Nephron progenitor cell (in vitro differentiated cells): Measurements from ENCODE around the gene TNS1.

Source experiments
- DNase-seq: peaks from one replicate; pipeline ENCODE4 v3.0.0; 2021
- H3K27ac Mint-ChIP-seq: 2 replicates; pipeline ENCODE4 v1.8.0; 2021; ENCODE audit warnings: mild to moderate bottlenecking, moderate library complexity, mixed read lengths
- H3K27me3 Mint-ChIP-seq: 2 replicates; pipeline ENCODE4 v1.8.0; 2021; ENCODE audit warnings: mild to moderate bottlenecking, low read depth, mixed read lengths; ENCODE audit not compliant: poor library complexity
- H3K36me3 Mint-ChIP-seq: 2 replicates; pipeline ENCODE4 v1.8.0; 2021; ENCODE audit warnings: low read depth, mixed read lengths
- H3K4me1 Mint-ChIP-seq: 2 replicates; pipeline ENCODE4 v1.8.0; 2021; ENCODE audit warnings: mixed read lengths
- H3K4me3 Mint-ChIP-seq: 2 replicates; pipeline ENCODE4 v1.8.0; 2021; ENCODE audit warnings: mild to moderate bottlenecking, moderate library complexity, mixed read lengths
- H3K9me3 Mint-ChIP-seq: 2 replicates; pipeline ENCODE4 v1.8.0; 2021; ENCODE audit warnings: mild to moderate bottlenecking, moderate library complexity, mixed read lengths
- TF ChIP-seq, protein P1 (sequence below): fragments of 200-600 bp; sonication (generic); IDR thresholded peaks from 2 replicates; pipeline ENCODE4 v1.5.0; 2021; ENCODE audit warnings: antibody characterized with exemption

The TNS1 gene

DNA sequence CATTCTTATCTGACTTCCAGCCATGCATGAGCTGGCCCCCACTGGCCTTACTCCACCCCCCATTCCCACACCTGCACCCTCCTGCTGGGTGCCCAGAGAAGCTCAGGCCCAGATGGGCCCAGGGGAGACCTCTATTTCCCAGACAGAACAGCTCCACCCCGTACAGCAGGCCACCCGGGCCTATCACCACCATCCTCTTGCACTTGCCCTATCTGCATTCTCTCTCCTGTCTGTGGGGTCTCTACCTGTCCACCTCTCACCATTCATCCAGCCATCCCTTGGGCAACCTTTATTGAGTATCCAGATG, 25.3 kb upstream of the TNS1 start:
- no peak overlapping the region for H3K27ac Mint-ChIP-seq
- TF ChIP-seq, protein P1, sequence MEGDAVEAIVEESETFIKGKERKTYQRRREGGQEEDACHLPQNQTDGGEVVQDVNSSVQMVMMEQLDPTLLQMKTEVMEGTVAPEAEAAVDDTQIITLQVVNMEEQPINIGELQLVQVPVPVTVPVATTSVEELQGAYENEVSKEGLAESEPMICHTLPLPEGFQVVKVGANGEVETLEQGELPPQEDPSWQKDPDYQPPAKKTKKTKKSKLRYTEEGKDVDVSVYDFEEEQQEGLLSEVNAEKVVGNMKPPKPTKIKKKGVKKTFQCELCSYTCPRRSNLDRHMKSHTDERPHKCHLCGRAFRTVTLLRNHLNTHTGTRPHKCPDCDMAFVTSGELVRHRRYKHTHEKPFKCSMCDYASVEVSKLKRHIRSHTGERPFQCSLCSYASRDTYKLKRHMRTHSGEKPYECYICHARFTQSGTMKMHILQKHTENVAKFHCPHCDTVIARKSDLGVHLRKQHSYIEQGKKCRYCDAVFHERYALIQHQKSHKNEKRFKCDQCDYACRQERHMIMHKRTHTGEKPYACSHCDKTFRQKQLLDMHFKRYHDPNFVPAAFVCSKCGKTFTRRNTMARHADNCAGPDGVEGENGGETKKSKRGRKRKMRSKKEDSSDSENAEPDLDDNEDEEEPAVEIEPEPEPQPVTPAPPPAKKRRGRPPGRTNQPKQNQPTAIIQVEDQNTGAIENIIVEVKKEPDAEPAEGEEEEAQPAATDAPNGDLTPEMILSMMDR: no peak
- no peak overlapping the region for H3K4me3 Mint-ChIP-seq
- no peaks in the 10 kb centered on the region for H3K9me3 Mint-ChIP-seq
- H3K27me3 Mint-ChIP-seq: peaks cover 18% of the 10 kb centered on the region
- no peak for DNase-seq
- peaks cover 37% of the 10 kb centered on the region for H3K4me1 Mint-ChIP-seq
- no peaks in the 10 kb centered on the region for H3K36me3 Mint-ChIP-seq

DNA sequence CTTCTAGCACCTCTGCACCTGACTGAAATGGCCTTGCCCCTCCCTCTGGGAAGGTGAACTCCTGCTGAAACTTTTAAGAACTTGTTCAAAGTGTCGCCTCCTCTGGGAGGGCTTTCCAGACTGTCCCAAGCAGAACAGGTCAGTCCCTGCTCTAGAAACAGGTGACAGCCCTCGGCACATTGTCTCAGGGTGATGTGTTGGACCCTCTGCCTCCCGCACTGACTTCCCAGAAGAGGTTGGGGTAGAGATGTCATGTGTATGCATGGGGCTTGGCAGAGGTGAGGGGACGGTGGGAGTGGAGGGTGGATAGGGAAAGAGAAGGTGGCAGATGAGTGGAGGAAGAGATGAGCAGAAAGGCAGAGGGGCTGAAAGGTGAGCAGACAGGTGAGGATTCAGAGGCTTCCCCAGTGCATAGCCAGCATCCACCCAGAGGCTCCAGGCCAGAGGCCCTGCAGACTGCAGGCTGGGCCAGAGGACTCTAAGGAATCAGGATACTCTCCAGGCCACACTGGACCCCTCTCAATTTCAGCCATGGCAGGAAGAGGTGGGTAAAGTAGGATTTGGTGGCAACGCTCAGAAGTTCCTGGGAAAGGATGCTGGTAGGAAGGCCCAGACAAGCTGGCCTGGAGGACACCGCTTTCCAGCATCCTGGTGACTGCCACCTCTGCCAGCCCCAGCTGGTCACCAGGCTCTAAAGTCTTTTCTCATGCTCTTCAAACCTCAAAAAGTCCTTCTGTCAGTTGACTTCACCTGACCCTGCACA, 24.8 kb upstream of the TNS1 start:
- H3K4me1 Mint-ChIP-seq: peaks cover 43% of the 10 kb centered on the region

DNA sequence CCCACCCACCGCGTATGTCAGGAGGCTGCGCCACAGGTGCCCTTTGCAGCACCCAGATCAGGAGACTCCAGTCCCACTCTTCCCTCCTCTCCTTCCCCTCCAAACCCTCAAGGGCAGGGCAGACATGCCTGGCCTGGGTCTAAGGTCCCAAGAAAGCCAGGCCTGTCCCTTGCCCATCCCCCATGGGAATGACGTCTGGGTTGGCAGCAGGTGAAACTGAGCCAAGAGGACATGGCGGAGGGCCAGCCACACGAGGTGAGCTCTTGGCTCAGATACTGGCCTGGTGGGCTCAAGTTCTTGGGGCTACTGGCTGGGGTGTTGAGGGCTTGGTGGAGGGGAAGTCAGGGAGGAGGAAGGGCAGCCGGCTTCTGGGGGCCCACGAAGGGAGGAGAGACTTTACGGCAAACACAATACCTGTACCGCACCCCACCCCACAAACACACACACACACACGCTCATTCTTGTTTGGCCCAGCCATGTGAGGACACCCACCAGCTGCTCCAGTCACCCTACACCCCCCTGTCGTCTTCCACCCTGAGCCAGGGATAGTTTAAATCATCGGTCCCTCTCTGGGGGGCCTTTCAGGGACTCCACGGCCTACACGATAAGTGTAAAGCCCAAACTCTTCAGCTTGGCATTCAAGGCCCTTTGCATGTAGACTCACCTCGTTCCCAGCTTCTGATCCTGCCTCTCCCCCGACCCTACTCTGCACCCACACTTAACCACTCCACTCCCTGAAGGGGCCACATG, 24.1 kb upstream of the TNS1 start:
- Mint-ChIP-seq H3K27me3 (peaks cover 7% of the 10 kb centered on the region), H3K4me3 (no peak overlapping the region), H3K4me1 (peaks cover 50% of the 10 kb centered on the region), H3K36me3 (no peaks in the 10 kb centered on the region), H3K27ac (no peak overlapping the region), H3K9me3 (no peaks in the 10 kb centered on the region)
- TF ChIP-seq, protein P1: no peak
- DNase-seq: no peak

More for the DNA sequence above, 24.8 kb upstream of the TNS1 start:
- H3K27me3 Mint-ChIP-seq: peaks cover 13% of the 10 kb centered on the region
- no peaks in the 10 kb centered on the region for H3K36me3 Mint-ChIP-seq
- H3K4me3 Mint-ChIP-seq: no peak overlapping the region
- no peak overlapping the region for H3K27ac Mint-ChIP-seq
- TF ChIP-seq, protein P1: no peak
- H3K9me3 Mint-ChIP-seq: no peaks in the 10 kb centered on the region
- DNase-seq: no peak

DNA sequence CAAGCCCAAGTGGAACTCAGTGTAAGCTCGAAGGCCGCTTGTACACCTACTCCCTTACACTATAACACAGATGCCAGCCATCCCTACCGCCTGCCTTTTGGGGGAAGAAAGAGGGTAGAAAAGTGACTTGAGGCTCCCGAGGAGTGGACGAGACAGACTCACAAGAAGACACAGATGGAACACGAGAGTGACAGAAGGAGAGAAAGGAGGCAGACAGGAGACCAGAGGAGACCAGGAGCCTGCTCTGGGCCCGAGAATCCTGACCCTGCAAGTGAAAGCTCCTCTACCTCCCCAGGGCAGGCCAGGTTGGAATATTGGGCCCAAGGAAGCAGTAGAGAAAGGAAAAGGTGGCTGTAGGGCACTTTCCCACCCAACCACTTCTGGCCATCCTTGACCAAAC, 23.4 kb upstream of the TNS1 start:
- Mint-ChIP-seq H3K4me3 (no peak overlapping the region), H3K27ac (no peak overlapping the region), H3K27me3 (peaks cover 7% of the 10 kb centered on the region), H3K9me3 (no peaks in the 10 kb centered on the region), H3K36me3 (no peaks in the 10 kb centered on the region), H3K4me1 (peaks cover 56% of the 10 kb centered on the region)
- TF ChIP-seq, protein P1: no peak
- no peak for DNase-seq

DNA sequence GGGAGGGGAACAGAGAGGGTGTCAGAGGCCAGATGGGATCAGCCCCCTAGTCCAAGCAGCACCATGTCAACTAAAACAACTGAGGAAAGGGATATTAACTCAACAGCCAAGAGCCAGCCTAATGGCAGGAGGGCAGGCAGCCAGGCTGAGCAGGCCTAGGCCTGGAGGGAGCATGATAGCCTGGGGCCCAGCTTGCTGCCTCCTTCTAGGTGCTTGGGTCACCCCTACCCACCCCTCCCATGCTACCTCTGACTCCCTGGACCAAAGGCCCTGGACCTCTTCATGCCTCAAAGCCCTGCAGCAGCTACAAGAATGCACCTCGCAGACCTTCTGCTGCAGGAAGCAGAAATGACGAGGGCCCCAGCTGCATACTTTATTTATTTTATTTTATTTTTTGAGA, 22.1 kb upstream of the TNS1 start:
- peaks cover 67% of the 10 kb centered on the region for H3K4me1 Mint-ChIP-seq
- H3K36me3 Mint-ChIP-seq: no peaks in the 10 kb centered on the region
- no peaks in the 10 kb centered on the region for H3K9me3 Mint-ChIP-seq
- no peak for DNase-seq
- H3K4me3 Mint-ChIP-seq: no peak overlapping the region
- TF ChIP-seq, protein P1: no peak
- H3K27ac Mint-ChIP-seq: no peak overlapping the region
- peaks cover 9% of the 10 kb centered on the region for H3K27me3 Mint-ChIP-seq
